Activated CD4-positive, alpha-beta T cell treated with anti-CD3 and anti-CD28 coated beads for 36 hours (primary cell): ENCODE data around the gene METTL1. TPM values are rescaled to one million over a fixed set of nuclear protein-coding genes. Genes with fewer than 3 reads are reported as not detected.

Source experiments
- ATAC-seq: fragments of 200-7000 bp; cut with Tn5 transposase; one replicate; pipeline ENCODE4 v1.10.0; 2021; ENCODE audit warnings: mild to moderate bottlenecking, moderate library complexity
- CTCF ChIA-PET: fragments of 350-600 bp; sonication (Branson Sonifier 250); formaldehyde crosslinking; loops from one replicate; lab custom pipeline; 2021; ENCODE audit warnings: antibody characterized with exemption; lab: Charles Lee
- POLR2A ChIA-PET: fragments of 350-600 bp; sonication (Branson Sonifier 250); formaldehyde crosslinking; loops from one replicate; lab custom pipeline; 2021; ENCODE audit warnings: antibody characterized with exemption, inconsistent platforms; lab: Charles Lee
- DNase-seq: peaks from one replicate; pipeline ENCODE4 v3.0.0-alpha.2; 2020
- H3K27ac Mint-ChIP-seq: one replicate; pipeline ENCODE4 v1.8.0; 2021; ENCODE audit warnings: mixed read lengths
- H3K27me3 Mint-ChIP-seq: one replicate; pipeline ENCODE4 v1.8.0; 2021; ENCODE audit warnings: mixed read lengths
- H3K36me3 Mint-ChIP-seq: one replicate; pipeline ENCODE4 v1.8.0; 2021; ENCODE audit warnings: low read depth, mixed read lengths
- H3K4me1 Mint-ChIP-seq: one replicate; pipeline ENCODE4 v1.8.0; 2021; ENCODE audit warnings: mixed read lengths
- H3K4me3 Mint-ChIP-seq: one replicate; pipeline ENCODE4 v1.8.0; 2021; ENCODE audit warnings: mild to moderate bottlenecking, moderate library complexity, mixed read lengths
- H3K9me3 Mint-ChIP-seq: one replicate; pipeline ENCODE4 v1.8.0; 2021; ENCODE audit warnings: low read depth, mixed read lengths
- intact Hi-C, 2 experiments: fragments of 100-400 bp; cut with DNase I in 1 of 2; cut with micrococcal nuclease in 1 of 2; formaldehyde crosslinking; loops; one replicate each; pipeline versions ENCODE4 v1.14.2 to v1.15.1; 2022 to 2024; cut with DNase I, micrococcal nuclease
- total RNA-seq, 2 experiments: library from RNA; stranded (reverse); gene quantifications; one replicate each; pipeline ENCODE4 v1.2.3, GENCODE V29; 2021

Gene METTL1
- total RNA-seq, 2 experiments from 2014 or later = 31.9 to 33.5 TPM

- intact Hi-C loops = no loop called here
- DNase-seq = no peak
- Mint-ChIP-seq H3K4me1 (peaks cover 33% of the 10 kb centered on the region), H3K4me3 (no peak within 1 kb of the TSS), H3K9me3 (no peaks in the 10 kb centered on the region), H3K27me3 (no peaks in the 10 kb centered on the region), H3K27ac (peak within 1 kb of the TSS; percentile 29), H3K36me3 (peaks cover 16% of the 10 kb centered on the region)
- POLR2A ChIA-PET = no interaction called here
- CTCF ChIA-PET = interaction anchor here (0.7 to 1.0 kb wide), 3 partner anchors 18 to 157 kb away, joined by 3 to 4 read pairs (median 4); no protein-coding TSS in a partner anchor
- ATAC-seq = no peak
Observed at GRCh38 chr12:57738661-57739237, 33.2 kb downstream of the METTL1 start, which contains the start of gene AGAP2. AGAP2 (minus strand) TSS chr12:57738742; CDS start chr12:57738246, 496 bp downstream.

GRCh38 chr12:57737467-57738460, 34.1 kb downstream of the METTL1 start:
- Mint-ChIP-seq H3K9me3 (no peaks in the 10 kb centered on the region), H3K4me3 (no peak overlapping the region), H3K27me3 (no peaks in the 10 kb centered on the region), H3K4me1 (peaks cover 30% of the 10 kb centered on the region), H3K36me3 (peaks cover 23% of the 10 kb centered on the region), H3K27ac (no peak overlapping the region)
- ATAC-seq (no peak), DNase-seq (no peak)
- ChIA-PET CTCF (no interaction called here), POLR2A (no interaction called here)
- intact Hi-C loops = no loop called here

- no peaks in the 10 kb centered on the region for H3K9me3 Mint-ChIP-seq
- POLR2A ChIA-PET = no interaction called here
- ATAC-seq (no peak), DNase-seq (no peak)
- intact Hi-C loops = no loop called here
- H3K27me3 Mint-ChIP-seq = no peaks in the 10 kb centered on the region
- peaks cover 25% of the 10 kb centered on the region for H3K4me1 Mint-ChIP-seq
- H3K27ac Mint-ChIP-seq = no peak overlapping the region
- CTCF ChIA-PET = interaction anchor here (0.9 kb wide), 1 partner anchor 20 kb away, joined by 3 read pairs; no protein-coding TSS in a partner anchor
- peaks cover 32% of the 10 kb centered on the region for H3K36me3 Mint-ChIP-seq
- H3K4me3 Mint-ChIP-seq = no peak overlapping the region
Observed at GRCh38 chr12:57736741-57737466, 35.0 kb downstream of the METTL1 start.

GRCh38 chr12:57735952-57736740, 35.8 kb downstream of the METTL1 start:
- Mint-ChIP-seq H3K36me3 (peaks cover 39% of the 10 kb centered on the region), H3K27ac (no peak overlapping the region), H3K27me3 (no peaks in the 10 kb centered on the region), H3K9me3 (no peaks in the 10 kb centered on the region), H3K4me3 (no peak overlapping the region), H3K4me1 (peaks cover 24% of the 10 kb centered on the region)
- POLR2A ChIA-PET = no interaction called here
- CTCF ChIA-PET = interaction anchor here (0.9 to 1.2 kb wide), 2 partner anchors 21 to 35 kb away, joined by 3 read pairs; no protein-coding TSS in a partner anchor
- DNase-seq (no peak), ATAC-seq (no peak)
- intact Hi-C loops = no loop called here

GRCh38 chr12:57735198-57735855, 36.6 kb downstream of the METTL1 start:
- H3K4me3 Mint-ChIP-seq = no peak overlapping the region
- H3K27me3 Mint-ChIP-seq = no peaks in the 10 kb centered on the region
- no peaks in the 10 kb centered on the region for H3K9me3 Mint-ChIP-seq
- H3K36me3 Mint-ChIP-seq = peaks cover 48% of the 10 kb centered on the region
- CTCF ChIA-PET = interaction anchor here (1.0 to 1.2 kb wide), 3 partner anchors 9 to 114 kb away, joined by 3 read pairs; no protein-coding TSS in a partner anchor
- POLR2A ChIA-PET = no interaction called here
- DNase-seq (no peak), ATAC-seq (no peak)
- H3K4me1 Mint-ChIP-seq = peaks cover 17% of the 10 kb centered on the region
- no peak overlapping the region for H3K27ac Mint-ChIP-seq
- intact Hi-C loops = no loop called here

GRCh38 chr12:57734591-57734990, 37.3 kb downstream of the METTL1 start:
- Mint-ChIP-seq H3K9me3 (no peaks in the 10 kb centered on the region), H3K27me3 (no peaks in the 10 kb centered on the region), H3K4me1 (peaks cover 11% of the 10 kb centered on the region), H3K4me3 (no peak overlapping the region), H3K36me3 (peaks cover 51% of the 10 kb centered on the region), H3K27ac (no peak overlapping the region)
- intact Hi-C loops = no loop called here
- no peak for DNase-seq
- CTCF ChIA-PET = interaction anchor here (1.0 to 1.2 kb wide), 3 partner anchors 8 to 114 kb away, joined by 3 read pairs; no protein-coding TSS in a partner anchor
- POLR2A ChIA-PET = no interaction called here
- no peak for ATAC-seq

GRCh38 chr12:57733928-57734327, 38.0 kb downstream of the METTL1 start:
- intact Hi-C loops = no loop called here
- H3K27me3 Mint-ChIP-seq = no peaks in the 10 kb centered on the region
- peaks cover 4% of the 10 kb centered on the region for H3K4me1 Mint-ChIP-seq
- H3K4me3 Mint-ChIP-seq = no peak overlapping the region
- ATAC-seq (no peak), DNase-seq (no peak)
- CTCF ChIA-PET = interaction anchor here (1.5 kb wide), 1 partner anchor 8 kb away, joined by 4 read pairs; no protein-coding TSS in a partner anchor
- no peaks in the 10 kb centered on the region for H3K9me3 Mint-ChIP-seq
- POLR2A ChIA-PET = no interaction called here
- peaks cover 51% of the 10 kb centered on the region for H3K36me3 Mint-ChIP-seq
- H3K27ac Mint-ChIP-seq = no peak overlapping the region

- peaks cover 3% of the 10 kb centered on the region for H3K4me1 Mint-ChIP-seq
- ATAC-seq (no peak), DNase-seq (no peak)
- H3K9me3 Mint-ChIP-seq = no peaks in the 10 kb centered on the region
- POLR2A ChIA-PET = no interaction called here
- H3K27ac Mint-ChIP-seq = peak overlapping the region; percentile 59
- H3K4me3 Mint-ChIP-seq = no peak overlapping the region
- CTCF ChIA-PET = interaction anchor here (0.8 to 1.5 kb wide), 2 partner anchors 8 to 191 kb away, joined by 3 to 4 read pairs; no protein-coding TSS in a partner anchor
- H3K36me3 Mint-ChIP-seq = peaks cover 51% of the 10 kb centered on the region
- intact Hi-C loops = no loop called here
- no peaks in the 10 kb centered on the region for H3K27me3 Mint-ChIP-seq
Observed at GRCh38 chr12:57732726-57733593, 38.9 kb downstream of the METTL1 start.

- CTCF ChIA-PET = interaction anchor here (0.8 to 1.5 kb wide), 3 partner anchors 9 to 191 kb away, joined by 3 to 4 read pairs (median 3); no protein-coding TSS in a partner anchor
- POLR2A ChIA-PET = no interaction called here
- no peak overlapping the region for H3K4me3 Mint-ChIP-seq
Observed at GRCh38 chr12:57732270-57732669, 39.6 kb downstream of the METTL1 start.

More at GRCh38 chr12:57732270-57732669, 39.6 kb downstream of the METTL1 start:
- Mint-ChIP-seq H3K4me1 (peaks cover 3% of the 10 kb centered on the region), H3K27ac (no peak overlapping the region), H3K36me3 (peaks cover 55% of the 10 kb centered on the region), H3K9me3 (no peaks in the 10 kb centered on the region), H3K27me3 (no peaks in the 10 kb centered on the region)
- DNase-seq (no peak), ATAC-seq (no peak)
- intact Hi-C loops = no loop called here
